Camera-type eye (tissue), 1 donor: ENCODE results near the gene ZNF493. TPM values are rescaled to one million over a fixed set of nuclear protein-coding genes. Genes with fewer than 3 reads are reported as not detected.

Experiments
- total RNA-seq: library from RNA; depleted of rRNA; stranded (reverse); fragments of >200 nt; gene quantifications from one replicate; pipeline ENCODE4 v1.2.3, GENCODE V29; 2014

Gene ZNF493
- 83.8 TPM for total RNA-seq

DNA sequence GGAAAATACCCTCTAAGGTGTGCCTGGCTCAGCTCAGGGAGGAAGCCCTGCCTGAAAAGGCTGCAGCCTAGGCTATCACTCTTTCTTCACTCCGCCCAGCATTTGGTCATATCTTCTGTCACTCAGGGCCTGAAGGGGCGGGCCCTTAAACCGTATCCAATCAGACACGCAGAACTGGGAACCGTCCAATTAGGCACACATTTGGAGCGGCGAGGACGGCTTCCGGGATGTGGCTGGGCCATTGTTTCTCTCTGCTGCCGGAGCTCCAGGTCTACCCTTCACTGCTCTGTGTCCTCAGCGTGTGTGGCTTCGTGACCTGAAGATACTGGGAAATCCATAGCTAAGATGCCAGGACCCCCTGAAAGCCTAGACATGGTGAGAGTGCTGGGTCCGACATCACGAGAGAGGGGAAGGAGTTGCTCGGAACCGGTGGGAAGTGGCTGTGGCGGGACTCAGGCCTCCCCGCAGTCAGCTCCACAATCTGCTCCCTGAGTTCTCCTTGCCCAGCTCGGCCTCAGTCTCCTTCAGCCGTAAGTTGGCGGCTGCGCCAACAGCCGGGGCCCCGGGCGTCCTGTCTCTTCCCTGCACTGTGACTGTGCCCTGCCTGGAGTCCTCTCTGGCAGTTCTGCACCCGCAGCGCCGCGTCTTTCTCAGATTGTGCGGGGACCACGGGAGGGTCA is at the start of gene ZNF493:
TSS of gene ZNF493 (plus strand) at position 241 of the 680 bp plus-strand sequence. CDS start at position 346, 105 bp downstream.

DNA sequence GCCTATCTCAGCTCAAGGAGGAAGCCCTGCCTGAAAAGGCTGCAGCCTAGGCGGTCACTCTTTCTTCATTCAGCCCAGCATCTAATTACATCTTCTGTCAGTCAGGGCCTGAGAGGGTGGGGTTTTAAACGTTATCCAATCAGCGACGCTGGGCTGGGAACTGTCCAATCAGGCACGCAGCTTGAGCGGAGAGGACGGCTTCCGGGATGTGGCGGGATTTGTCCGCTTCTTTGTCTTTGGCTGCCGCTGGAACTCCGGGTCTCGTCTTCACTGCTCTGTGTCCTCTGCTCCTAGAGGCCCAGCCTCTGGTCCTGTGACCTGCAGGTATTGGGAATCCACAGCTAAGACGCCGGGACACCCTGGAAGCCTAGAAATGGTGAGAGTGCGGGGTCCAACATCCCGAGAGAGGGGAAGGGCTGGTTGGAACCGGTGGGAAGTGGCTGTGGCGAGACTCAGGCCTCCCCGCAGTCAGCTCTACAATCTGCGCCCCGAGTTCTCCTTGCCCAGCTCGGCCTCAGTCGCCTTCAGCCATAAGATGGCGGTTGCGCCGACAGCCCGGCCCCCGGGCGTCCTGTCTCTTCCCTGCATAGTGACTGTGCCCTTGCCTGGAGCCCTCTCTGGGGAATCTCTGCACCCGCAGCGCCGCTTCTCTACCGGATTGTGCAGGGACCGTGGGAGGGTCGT is 38.0 kb upstream of the ZNF493 start, which contains the start of gene ZNF738:
TSS of gene ZNF738 (plus strand) at position 233 of the 684 bp plus-strand sequence. CDS start at position 374, 141 bp downstream.

Other genes with a start within 250 kb of the ZNF493 start
- 40.8 TPM for gene ZNF708, start 67.7 kb upstream of the ZNF493 start, total RNA-seq
- 35.1 TPM for gene ZNF738, start 38.1 kb upstream of the ZNF493 start, total RNA-seq
- 30.5 TPM for gene ZNF429, start 108.5 kb downstream of the ZNF493 start, total RNA-seq